Measurements from ENCODE around the gene RIPPLY3. TPM values are rescaled to one million over a fixed set of nuclear protein-coding genes. Genes with fewer than 3 reads are reported as not detected.

RIPPLY3 gene, protein sequence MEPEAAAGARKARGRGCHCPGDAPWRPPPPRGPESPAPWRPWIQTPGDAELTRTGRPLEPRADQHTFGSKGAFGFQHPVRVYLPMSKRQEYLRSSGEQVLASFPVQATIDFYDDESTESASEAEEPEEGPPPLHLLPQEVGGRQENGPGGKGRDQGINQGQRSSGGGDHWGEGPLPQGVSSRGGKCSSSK
- 86.4 TPM for total RNA-seq (ENCODE audit: unreplicated experiment)
- long read RNA-seq, transcript RIPPLY3-201 (4 exons, 2,235 nt) = major isoform, 42 of 59 reads
- long read RNA-seq, partial matches to known transcripts = 12 of 59 reads
- long read RNA-seq, other reads (novel, unspliced or antisense) = 4 of 59 reads

GRCh38 chr21:37006486-37007291 lies at the start of gene RIPPLY3:
RIPPLY3 (plus strand) TSS chr21:37006702; CDS start chr21:37006773, 71 bp downstream.
- Mint-ChIP-seq H3K4me1 (ENCODE audit: unreplicated experiment) (peaks cover 23% of the 10 kb centered on the region), H3K4me3 (ENCODE audit: unreplicated experiment) (peak within 1 kb of the TSS; percentile 93), H3K27ac (ENCODE audit: unreplicated experiment) (peak within 1 kb of the TSS; percentile 89), H3K9me3 (ENCODE audit: unreplicated experiment) (no peaks in the 10 kb centered on the region), H3K36me3 (ENCODE audit: low read depth, unreplicated experiment) (peaks cover 9% of the 10 kb centered on the region), H3K27me3 (ENCODE audit: unreplicated experiment) (peaks cover 9% of the 10 kb centered on the region)
- TF ChIP-seq, protein P1, sequence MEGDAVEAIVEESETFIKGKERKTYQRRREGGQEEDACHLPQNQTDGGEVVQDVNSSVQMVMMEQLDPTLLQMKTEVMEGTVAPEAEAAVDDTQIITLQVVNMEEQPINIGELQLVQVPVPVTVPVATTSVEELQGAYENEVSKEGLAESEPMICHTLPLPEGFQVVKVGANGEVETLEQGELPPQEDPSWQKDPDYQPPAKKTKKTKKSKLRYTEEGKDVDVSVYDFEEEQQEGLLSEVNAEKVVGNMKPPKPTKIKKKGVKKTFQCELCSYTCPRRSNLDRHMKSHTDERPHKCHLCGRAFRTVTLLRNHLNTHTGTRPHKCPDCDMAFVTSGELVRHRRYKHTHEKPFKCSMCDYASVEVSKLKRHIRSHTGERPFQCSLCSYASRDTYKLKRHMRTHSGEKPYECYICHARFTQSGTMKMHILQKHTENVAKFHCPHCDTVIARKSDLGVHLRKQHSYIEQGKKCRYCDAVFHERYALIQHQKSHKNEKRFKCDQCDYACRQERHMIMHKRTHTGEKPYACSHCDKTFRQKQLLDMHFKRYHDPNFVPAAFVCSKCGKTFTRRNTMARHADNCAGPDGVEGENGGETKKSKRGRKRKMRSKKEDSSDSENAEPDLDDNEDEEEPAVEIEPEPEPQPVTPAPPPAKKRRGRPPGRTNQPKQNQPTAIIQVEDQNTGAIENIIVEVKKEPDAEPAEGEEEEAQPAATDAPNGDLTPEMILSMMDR (IDR thresholded peaks at IDR 0.05; ENCODE audit: unreplicated experiment) = no peak
- peak; percentile 52 for DNase-seq (ENCODE audit: low spot score)

GRCh38 chr21:36959020-36959835 lies 47.3 kb upstream of the RIPPLY3 start:
- H3K4me1 Mint-ChIP-seq (ENCODE audit: unreplicated experiment) = peaks cover 23% of the 10 kb centered on the region
- H3K27me3 Mint-ChIP-seq (ENCODE audit: unreplicated experiment) = peaks cover 3% of the 10 kb centered on the region
- no peaks in the 10 kb centered on the region for H3K9me3 Mint-ChIP-seq (ENCODE audit: unreplicated experiment)
- H3K27ac Mint-ChIP-seq (ENCODE audit: unreplicated experiment) = no peak overlapping the region
- TF ChIP-seq, protein P1 (IDR thresholded peaks at IDR 0.05; ENCODE audit: unreplicated experiment) = no peak
- peaks cover 29% of the 10 kb centered on the region for H3K36me3 Mint-ChIP-seq (ENCODE audit: low read depth, unreplicated experiment)
- no peak for DNase-seq (ENCODE audit: low spot score)
- no peak overlapping the region for H3K4me3 Mint-ChIP-seq (ENCODE audit: unreplicated experiment)

DNA sequence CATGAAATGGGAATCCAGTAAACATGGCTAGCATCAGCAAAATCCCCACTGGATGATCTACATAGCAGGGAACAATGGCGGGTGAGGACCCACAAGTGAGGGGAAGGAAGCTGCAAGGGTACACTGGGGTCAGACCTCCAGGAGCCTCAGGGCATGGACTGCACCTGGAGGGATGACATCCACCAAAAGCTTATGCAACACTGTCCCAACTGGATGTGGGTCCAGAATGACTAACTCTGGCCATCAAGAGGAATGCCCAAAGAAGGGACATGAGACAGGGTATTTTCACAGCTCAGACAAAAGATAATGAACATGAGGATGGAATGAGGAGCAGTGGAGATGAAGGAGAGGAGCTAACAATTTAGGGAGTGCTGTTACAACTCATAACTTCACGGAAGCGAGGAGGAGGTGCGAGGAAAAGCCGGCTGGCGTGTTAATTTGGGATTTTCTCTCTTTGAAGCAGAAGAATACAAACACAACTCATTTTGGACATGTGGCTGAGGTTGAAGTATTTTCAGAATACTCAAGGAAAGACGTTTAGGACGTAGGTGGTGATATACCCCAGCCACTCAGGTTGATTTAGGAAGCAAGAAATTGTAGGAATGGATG lies 45.7 kb upstream of the RIPPLY3 start:
- Mint-ChIP-seq H3K4me1 (ENCODE audit: unreplicated experiment) (peaks cover 37% of the 10 kb centered on the region), H3K36me3 (ENCODE audit: low read depth, unreplicated experiment) (peaks cover 27% of the 10 kb centered on the region), H3K4me3 (ENCODE audit: unreplicated experiment) (peak overlapping the region; percentile 82), H3K9me3 (ENCODE audit: unreplicated experiment) (no peaks in the 10 kb centered on the region), H3K27ac (ENCODE audit: unreplicated experiment) (peak overlapping the region; percentile 68), H3K27me3 (ENCODE audit: unreplicated experiment) (peaks cover 9% of the 10 kb centered on the region)
- no peak for DNase-seq (ENCODE audit: low spot score)
- TF ChIP-seq, protein P1 (IDR thresholded peaks at IDR 0.05; ENCODE audit: unreplicated experiment) = no peak

- TF ChIP-seq, protein P1 (IDR thresholded peaks at IDR 0.05; ENCODE audit: unreplicated experiment) = no peak
- H3K36me3 Mint-ChIP-seq (ENCODE audit: low read depth, unreplicated experiment) = peaks cover 17% of the 10 kb centered on the region
- no peaks in the 10 kb centered on the region for H3K9me3 Mint-ChIP-seq (ENCODE audit: unreplicated experiment)
- DNase-seq (ENCODE audit: low spot score) = no peak
- peaks cover 39% of the 10 kb centered on the region for H3K4me1 Mint-ChIP-seq (ENCODE audit: unreplicated experiment)
- no peak overlapping the region for H3K4me3 Mint-ChIP-seq (ENCODE audit: unreplicated experiment)
- no peak overlapping the region for H3K27ac Mint-ChIP-seq (ENCODE audit: unreplicated experiment)
- H3K27me3 Mint-ChIP-seq (ENCODE audit: unreplicated experiment) = peaks cover 9% of the 10 kb centered on the region
Measured at GRCh38 chr21:36962098-36962780, 44.3 kb upstream of the RIPPLY3 start.

All from endothelial cell (in vitro differentiated cells).